Measurements from ENCODE around the gene VIM.
"Not testable (repeated sequence)": the region's sequence is repeated elsewhere in the genome, so short reads cannot be mapped to it uniquely, and the experiment has no call there.

VIM gene

GRCh38 chr10:17257466-17258321, 29.7 kb downstream of the VIM start:
- peak; percentile 80 for DNase-seq (ENCODE audit: low read depth)

GRCh38 chr10:17262502-17262901, 34.5 kb downstream of the VIM start:
- no peak for DNase-seq (ENCODE audit: low read depth)

- DNase-seq (ENCODE audit: low read depth), result no peak
Measured at GRCh38 chr10:17263580-17263979, 35.5 kb downstream of the VIM start.

GRCh38 chr10:17265468-17265867, 37.4 kb downstream of the VIM start:
- DNase-seq (ENCODE audit: low read depth), result no peak

- not testable (repeated sequence) for DNase-seq (ENCODE audit: low read depth)
Measured at GRCh38 chr10:17266549-17266948, 38.5 kb downstream of the VIM start.

GRCh38 chr10:17272648-17273047, 44.6 kb downstream of the VIM start:
- DNase-seq (ENCODE audit: low read depth), result no peak

GRCh38 chr10:17273403-17273802, 45.4 kb downstream of the VIM start:
- DNase-seq (ENCODE audit: low read depth), result peak; percentile 87

GRCh38 chr10:17276756-17277424, 48.8 kb downstream of the VIM start:
- DNase-seq (ENCODE audit: low read depth), result no peak

GRCh38 chr10:17278607-17279240, 50.7 kb downstream of the VIM start:
- no peak for DNase-seq (ENCODE audit: low read depth)

- no peak for DNase-seq (ENCODE audit: low read depth)
Measured at GRCh38 chr10:17282311-17282710, 54.3 kb downstream of the VIM start.

GRCh38 chr10:17286562-17287550, 58.8 kb downstream of the VIM start:
- DNase-seq (ENCODE audit: low read depth), result no peak

All from iris pigment epithelial cell (primary cell).